GM12878 (cell line): ENCODE measurements around the gene SLX4IP. TPM values are rescaled to one million over a fixed set of nuclear protein-coding genes. Genes with fewer than 3 reads are reported as not detected.

ENCODE experiments used
- ATAC-seq: fragments of 200-7000 bp; cut with Tn5 transposase; 3 replicates; pipeline ENCODE4 v1.9.1; 2020; ENCODE audit warnings: mild to moderate bottlenecking, moderate library complexity
- BruUV-seq: library from RNA; stranded (reverse); fragments of 400-500 nt; replicated peaks from 2 replicates; lab custom pipeline; 2021; lab: Mats Ljungman, UMichigan
- CTCF ChIA-PET: fragments of 300-600 bp; sonication (Branson Sonifier 250); formaldehyde crosslinking; extraction: SDS; loops from one replicate; lab custom pipeline; 2021; ENCODE audit warnings: inconsistent platforms; lab: Yijun Ruan, JAX
- POLR2A ChIA-PET: fragments of 350-600 bp; formaldehyde crosslinking; extraction: SDS; loops from one replicate; lab custom pipeline; 2021; ENCODE audit warnings: inconsistent platforms; lab: Charles Lee
- RAD21 ChIA-PET: fragments of 300-600 bp; sonication (Branson Sonifier 250); formaldehyde crosslinking; loops from one replicate; lab custom pipeline; 2023; ENCODE audit warnings: antibody characterized with exemption; ENCODE audit not compliant: unreplicated experiment; lab: Charles Lee
- SMC1A ChIA-PET: fragments of 300-600 bp; sonication (Branson Sonifier 250); formaldehyde crosslinking; loops from one replicate; lab custom pipeline; 2023; ENCODE audit not compliant: unreplicated experiment, uncharacterized antibody; lab: Charles Lee
- DNase-seq: peaks from one replicate; pipeline ENCODE4 v3.0.0-alpha.2; 2011; ENCODE audit warnings: low read depth, low spot score
- FAIRE-seq: peaks from 3 replicates; lab custom pipeline; 2011; peaks lifted over from hg19 to GRCh38; lab: Jason Lieb, UNC
- H2AFZ ChIP-seq: 2 replicates; pipeline ENCODE4 v1.6.0; 2011; ENCODE audit warnings: low read depth, low read length, control low read depth; ENCODE audit not compliant: control insufficient read depth
- H3K27ac ChIP-seq: 2 replicates; pipeline ENCODE4 v1.5.1; 2011; ENCODE audit warnings: control low read depth; ENCODE audit not compliant: control insufficient read depth, insufficient read depth
- H3K27me3 ChIP-seq, 2 experiments: replicated peaks in 1 of 2; 2 replicates each; pipeline versions ENCODE4 v1.6.0 to v1.6.1; 2011; ENCODE audit warnings: low read length in 1 of 2; ENCODE audit not compliant: control insufficient read depth in 2 of 2, insufficient read depth in 2 of 2
- H3K36me3 ChIP-seq, 2 experiments: 2 replicates each; pipeline ENCODE4 v1.5.1; 2011; ENCODE audit warnings: low read length in 1 of 2; ENCODE audit not compliant: control insufficient read depth in 2 of 2, insufficient read depth in 2 of 2
- H3K4me1 ChIP-seq: 2 replicates; pipeline ENCODE4 v1.6.1; 2011; ENCODE audit warnings: mild to moderate bottlenecking, low read length, moderate library complexity, mixed read lengths; ENCODE audit not compliant: control insufficient read depth, insufficient read depth
- H3K4me2 ChIP-seq: 2 replicates; pipeline ENCODE4 v1.6.0; 2011; ENCODE audit warnings: control low read depth; ENCODE audit not compliant: control insufficient read depth, insufficient read depth
- H3K4me3 ChIP-seq: fragments of 200-600 bp; sonication (generic); 2 replicates; pipeline ENCODE4 v1.5.1; 2016
- H3K79me2 ChIP-seq: 2 replicates; pipeline ENCODE4 v1.6.0; 2011; ENCODE audit warnings: low read length; ENCODE audit not compliant: control insufficient read depth, insufficient read depth
- H3K9ac ChIP-seq: 2 replicates; pipeline ENCODE4 v1.8.0; 2011; ENCODE audit warnings: low read length, control low read depth, mixed read lengths; ENCODE audit not compliant: control insufficient read depth, insufficient read depth
- H3K9me3 ChIP-seq: replicated peaks from 3 replicates; pipeline ENCODE4 v1.5.1; 2011; ENCODE audit warnings: mild to moderate bottlenecking, low read length; ENCODE audit not compliant: control insufficient read depth, insufficient read depth
- H4K20me1 ChIP-seq: 2 replicates; pipeline ENCODE4 v1.6.0; 2011; ENCODE audit not compliant: control insufficient read depth, insufficient read depth
- ASH2L ChIP-seq: fragments of 300-600, 200-600 bp; sonication (generic); IDR thresholded peaks from 2 replicates; pipeline ENCODE4 v1.6.1; 2017; ENCODE audit warnings: low read depth, mild to moderate bottlenecking, borderline replicate concordance
- CHD4 ChIP-seq: fragments of 200-600 bp; sonication (generic); IDR thresholded peaks from 2 replicates; pipeline ENCODE4 v1.6.1; 2016; ENCODE audit warnings: mild to moderate bottlenecking
- GABPA ChIP-seq: IDR thresholded peaks from 2 replicates; pipeline ENCODE4 v1.6.1; 2014; ENCODE audit warnings: antibody characterized with exemption, low read depth, mild to moderate bottlenecking, inconsistent platforms
- JUNB ChIP-seq: IDR thresholded peaks from 2 replicates; pipeline ENCODE4 v1.6.1; 2016; ENCODE audit warnings: antibody characterized with exemption, mild to moderate bottlenecking
- MEF2A ChIP-seq: IDR thresholded peaks from 2 replicates; pipeline ENCODE4 v1.6.1; 2011; ENCODE audit warnings: low read depth, mild to moderate bottlenecking, low read length, moderate library complexity; ENCODE audit not compliant: insufficient read depth
- MLLT1 ChIP-seq: fragments of 450-650 bp; IDR thresholded peaks from 2 replicates; pipeline ENCODE4 v1.6.1; 2016; ENCODE audit warnings: mild to moderate bottlenecking
- MTA3 ChIP-seq: IDR thresholded peaks from 2 replicates; pipeline ENCODE4 v1.6.1; 2012; ENCODE audit warnings: low read length, inconsistent platforms, borderline replicate concordance
- RELA ChIP-seq: fragments of 450-650 bp; IDR thresholded peaks from 2 replicates; pipeline ENCODE4 v1.8.0; 2014; ENCODE audit warnings: borderline replicate concordance; ENCODE audit not compliant: partially characterized antibody
- RELB ChIP-seq: fragments of 450-650 bp; IDR thresholded peaks from 2 replicates; pipeline ENCODE4 v1.6.1; 2017; ENCODE audit warnings: low read depth, mild to moderate bottlenecking, moderate library complexity
- SMC3 ChIP-seq: IDR thresholded peaks from 2 replicates; pipeline ENCODE4 v1.6.1; 2011; ENCODE audit warnings: low read length, improper control_type of control experiment, borderline replicate concordance
- SP1 ChIP-seq: IDR thresholded peaks from one replicate; pipeline ENCODE4 v1.6.1; 2011; ENCODE audit warnings: low read depth, low read length
- SPI1 ChIP-seq: IDR thresholded peaks from 2 replicates; pipeline ENCODE4 v1.6.1; 2011; ENCODE audit warnings: low read depth, mild to moderate bottlenecking, low read length, moderate library complexity, borderline replicate concordance; ENCODE audit not compliant: insufficient read depth
- SRF ChIP-seq, 2 experiments: IDR thresholded peaks; 2 replicates each; pipeline ENCODE4 v1.6.1; 2011; ENCODE audit warnings: low read depth in 2 of 2, low read length in 2 of 2, mild to moderate bottlenecking in 1 of 2, moderate library complexity in 1 of 2
- WRNIP1 ChIP-seq: IDR thresholded peaks from 2 replicates; pipeline ENCODE4 v1.6.1; 2011; ENCODE audit warnings: low read depth, low read length, improper control_type of control experiment, borderline replicate concordance
- ZNF274 ChIP-seq: IDR thresholded peaks from one replicate; pipeline ENCODE4 v1.8.0; 2011; ENCODE audit not compliant: insufficient read length, insufficient read depth
- WGBS: methylation state at CpG from one replicate; pipeline ENCODE4 v1.1.6; 2016; ENCODE audit warnings: low lambda C conversion rate; ENCODE audit not compliant: insufficient replicate concordance, insufficient coverage; ENCODE audit errors: missing lambda C conversion rate; 5-methylcytosine and 5-hydroxymethylcytosine counted together
- in situ Hi-C: fragments of 300-500 bp; cut with MboI; formaldehyde crosslinking; loops from 9 replicates; pipeline ENCODE4 v1.14.3; 2018; ENCODE audit warnings: mixed read lengths
- intact Hi-C: fragments of 100-400 bp; cut with micrococcal nuclease; formaldehyde crosslinking; loops from one replicate; pipeline ENCODE4 v1.14.2; 2022; ENCODE audit not compliant: unreplicated experiment
- polyA plus RNA-seq, 11 experiments: library from polyadenylated mRNA; depleted of rRNA in 4 of 11; unstranded in 6 of 11; stranded (reverse) in 5 of 11; fragments of >200 nt; fragmentation: Nextera tagmentation in 4 of 11; fragmentation: Illumina TruSeq in 1 of 11; extraction: Ambion mirVana in 4 of 11; extraction: Trizol in 1 of 11; gene quantifications; 1 replicate in 1 of 11; 2 replicates in 10 of 11; pipeline versions ENCODE4 v1.2.1 to v1.2.3, GENCODE V29; 2011 to 2016; ENCODE audit warnings: inconsistent platforms in 2 of 11, missing spikeins in 2 of 11, low read depth in 1 of 11
- total RNA-seq, 4 experiments: library from RNA; depleted of rRNA in 3 of 4; stranded (reverse); fragments of >200 nt in 3 of 4; fragmentation: Illumina TruSeq in 1 of 4; extraction: Trizol in 1 of 4; gene quantifications; 2 replicates each; pipeline versions ENCODE4 v1.2.1 to v1.2.3, GENCODE V29; 2013 to 2021
- TF ChIP-seq, protein P1 (sequence below): IDR thresholded peaks from 2 replicates; pipeline ENCODE4 v1.6.1; 2011; ENCODE audit warnings: low read depth, low read length, improper control_type of control experiment, borderline replicate concordance

The SLX4IP gene
- total and polyA plus RNA-seq, 10 of the 15 experiments (the other 5 are each of a cell fraction or from before 2014, with no cell fraction given) = 2.2 to 11.0 (median 6.3) TPM

DNA sequence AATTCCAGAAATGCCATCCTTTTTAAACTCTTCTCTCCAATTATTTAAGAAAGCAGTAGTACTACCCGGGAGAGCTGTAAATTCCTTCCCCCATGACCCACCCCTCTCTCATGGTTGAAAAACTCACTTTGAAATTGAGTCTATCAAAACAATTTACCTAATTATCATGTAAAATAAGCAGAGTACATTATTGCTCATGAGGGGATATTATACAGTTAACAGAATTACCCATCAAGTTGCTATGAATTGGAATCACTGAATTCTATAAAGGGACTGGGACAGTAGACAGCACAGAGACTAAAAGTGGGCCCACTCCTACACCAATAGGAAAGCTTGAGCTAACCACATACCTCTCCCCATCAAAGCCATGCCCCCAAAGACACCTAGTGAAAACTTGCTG, 222.3 kb downstream of the SLX4IP start:
- intact Hi-C loops = no loop called here
- Histone ChIP-seq H3K4me1 (peaks cover 14% of the 10 kb centered on the region), H3K4me3 (no peak overlapping the region), H3K36me3 (peaks cover 1 to 2% of the 10 kb centered on the region in 2 experiments; a peak in 3 of 4 replicates), H4K20me1 (peaks cover 2% of the 10 kb centered on the region; the same call in 1 of the 2 replicates), H3K27me3 (no peaks in the 10 kb centered on the region), H3K79me2 (no peaks in the 10 kb centered on the region), H2AFZ (no peak overlapping the region), H3K9ac (no peak overlapping the region), H3K9me3 (no peaks in the 10 kb centered on the region), H3K4me2 (no peak overlapping the region), H3K27ac (no peak overlapping the region)
- ATAC-seq = no peak
- BruUV-seq = no TSS peak
- CTCF ChIA-PET = no interaction called here
- POLR2A ChIA-PET = no interaction called here
- in situ Hi-C loops = no loop called here
- RAD21 ChIA-PET = no interaction called here
- SMC1A ChIA-PET = interaction anchor here (0.6 kb wide), 1 partner anchor 552 kb away, joined by 3 read pairs; no protein-coding TSS in a partner anchor
- FAIRE-seq = no peak
- 96% methylated on average over 1 of the region's 1 CpG for WGBS
- no peak for DNase-seq
- TF ChIP-seq JUNB (no peak), MEF2A (no peak), ASH2L (no peak), CHD4 (no peak), ZNF274 (no peak), RELB (no peak), SMC3 (no peak), SP1 (no peak), WRNIP1 (no peak), MTA3 (no peak), SPI1 (no peak), RELA (no peak), MLLT1 (no peak), SRF (IDR thresholded peaks at IDR 0.05; ENCODE audit: low read depth in 2 of 2, low read length in 2 of 2) (no peak), GABPA (no peak)
- TF ChIP-seq, protein P1, sequence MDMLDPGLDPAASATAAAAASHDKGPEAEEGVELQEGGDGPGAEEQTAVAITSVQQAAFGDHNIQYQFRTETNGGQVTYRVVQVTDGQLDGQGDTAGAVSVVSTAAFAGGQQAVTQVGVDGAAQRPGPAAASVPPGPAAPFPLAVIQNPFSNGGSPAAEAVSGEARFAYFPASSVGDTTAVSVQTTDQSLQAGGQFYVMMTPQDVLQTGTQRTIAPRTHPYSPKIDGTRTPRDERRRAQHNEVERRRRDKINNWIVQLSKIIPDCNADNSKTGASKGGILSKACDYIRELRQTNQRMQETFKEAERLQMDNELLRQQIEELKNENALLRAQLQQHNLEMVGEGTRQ = no peak
